ENCODE data around the gene MRPS9.

MRPS9 gene

DNA sequence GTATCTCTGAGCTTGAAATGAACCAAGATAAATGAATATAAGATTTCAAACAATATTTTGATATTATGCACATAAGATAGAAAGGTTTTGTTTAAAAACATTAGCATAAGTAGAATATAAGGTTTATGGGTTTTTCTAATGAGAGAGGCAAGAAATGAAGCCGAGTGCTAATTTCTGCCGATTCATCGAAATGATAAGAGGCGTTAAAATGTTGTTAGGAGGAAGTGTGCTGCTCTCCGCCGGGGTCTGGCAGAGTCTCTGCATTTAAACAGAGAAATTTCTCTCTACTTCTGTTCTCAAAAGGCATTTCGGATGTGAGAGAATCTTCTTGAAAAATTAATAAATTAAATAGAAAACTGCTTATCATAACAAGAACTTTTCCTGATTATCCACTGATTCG lies 83.6 kb downstream of the MRPS9 start:
- CTCF ChIA-PET = no interaction called here
- DNase-seq (ENCODE audit: low spot score) = no peak
- H3K27ac ChIP-seq = no peak overlapping the region
- POLR2A ChIA-PET (ENCODE audit: low non-redundant PET) = no interaction called here
- TF ChIP-seq, protein P1, sequence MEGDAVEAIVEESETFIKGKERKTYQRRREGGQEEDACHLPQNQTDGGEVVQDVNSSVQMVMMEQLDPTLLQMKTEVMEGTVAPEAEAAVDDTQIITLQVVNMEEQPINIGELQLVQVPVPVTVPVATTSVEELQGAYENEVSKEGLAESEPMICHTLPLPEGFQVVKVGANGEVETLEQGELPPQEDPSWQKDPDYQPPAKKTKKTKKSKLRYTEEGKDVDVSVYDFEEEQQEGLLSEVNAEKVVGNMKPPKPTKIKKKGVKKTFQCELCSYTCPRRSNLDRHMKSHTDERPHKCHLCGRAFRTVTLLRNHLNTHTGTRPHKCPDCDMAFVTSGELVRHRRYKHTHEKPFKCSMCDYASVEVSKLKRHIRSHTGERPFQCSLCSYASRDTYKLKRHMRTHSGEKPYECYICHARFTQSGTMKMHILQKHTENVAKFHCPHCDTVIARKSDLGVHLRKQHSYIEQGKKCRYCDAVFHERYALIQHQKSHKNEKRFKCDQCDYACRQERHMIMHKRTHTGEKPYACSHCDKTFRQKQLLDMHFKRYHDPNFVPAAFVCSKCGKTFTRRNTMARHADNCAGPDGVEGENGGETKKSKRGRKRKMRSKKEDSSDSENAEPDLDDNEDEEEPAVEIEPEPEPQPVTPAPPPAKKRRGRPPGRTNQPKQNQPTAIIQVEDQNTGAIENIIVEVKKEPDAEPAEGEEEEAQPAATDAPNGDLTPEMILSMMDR (conservative IDR thresholded peaks at IDR 0.05; ENCODE audit: low read depth) = no peak

DNA sequence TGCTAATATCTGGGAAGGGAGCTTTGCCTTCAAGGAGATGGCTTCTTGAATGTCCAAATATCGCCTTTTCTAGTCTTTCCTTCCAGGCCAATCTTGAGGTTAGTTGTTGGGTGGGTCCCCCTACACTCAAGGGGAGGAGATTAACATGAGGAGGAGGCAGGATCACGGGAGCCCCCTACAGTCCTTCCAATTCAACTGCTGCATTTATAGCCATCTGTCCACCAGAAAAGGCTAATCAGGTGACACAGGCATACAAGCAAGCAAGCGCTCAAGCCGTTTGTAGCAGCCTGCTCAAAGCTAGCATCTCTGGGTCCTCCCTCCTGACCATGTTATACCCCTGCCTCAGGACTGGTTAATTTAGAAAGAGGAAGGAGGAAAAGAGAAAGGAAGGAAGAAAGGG lies 87.6 kb downstream of the MRPS9 start:
- DNase-seq (ENCODE audit: low spot score) = no peak
- ChIA-PET POLR2A (ENCODE audit: low non-redundant PET) (no interaction called here), CTCF (no interaction called here)
- H3K27ac ChIP-seq = no peak overlapping the region
- TF ChIP-seq, protein P1 (conservative IDR thresholded peaks at IDR 0.05; ENCODE audit: low read depth) = no peak

DNA sequence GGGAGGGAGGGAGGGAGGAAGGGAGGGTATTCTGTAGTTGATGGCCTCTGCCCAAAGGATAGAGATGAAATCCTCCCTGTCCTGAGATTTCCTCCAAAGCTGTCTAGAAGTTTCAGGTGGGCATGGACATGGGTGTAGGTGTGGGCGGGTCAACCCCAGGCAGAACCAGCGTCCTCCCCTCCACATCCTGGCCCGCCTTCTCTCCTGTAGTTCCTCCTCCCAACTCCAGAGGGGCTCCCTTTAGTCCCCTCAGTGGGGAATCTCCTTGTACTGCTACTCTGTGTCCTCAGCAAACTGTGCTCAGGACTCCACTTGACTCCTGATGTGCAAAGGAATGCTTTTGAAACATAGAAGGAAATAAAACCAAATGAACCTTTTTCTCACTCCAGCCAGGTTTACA lies 88.1 kb downstream of the MRPS9 start:
- TF ChIP-seq, protein P1 (conservative IDR thresholded peaks at IDR 0.05; ENCODE audit: low read depth) = no peak
- no peak for DNase-seq (ENCODE audit: low spot score)
- ChIA-PET CTCF (interaction anchor here (0.9 kb wide), 1 partner anchor 24 kb away, joined by 4 read pairs; no protein-coding TSS in a partner anchor), POLR2A (ENCODE audit: low non-redundant PET) (no interaction called here)
- H3K27ac ChIP-seq = no peak overlapping the region

DNA sequence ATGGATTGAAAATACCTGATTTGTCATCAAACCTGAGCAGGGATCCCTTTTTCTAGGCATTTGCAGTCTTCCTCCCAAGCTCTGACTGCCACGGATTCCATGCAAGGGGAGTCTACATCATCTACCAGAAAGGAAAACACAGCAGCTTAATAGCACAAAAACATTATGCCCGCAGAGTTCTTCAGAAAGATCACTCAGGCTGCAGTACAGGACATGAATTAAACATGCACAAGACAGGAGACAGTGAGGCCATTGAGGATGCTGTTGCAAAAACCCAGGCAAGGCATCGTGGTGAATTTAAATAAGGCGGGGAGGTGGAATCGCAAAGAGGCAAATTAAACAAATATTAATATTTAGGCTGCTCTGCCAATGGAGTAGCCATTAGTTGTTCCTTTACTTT lies 88.5 kb downstream of the MRPS9 start:
- TF ChIP-seq, protein P1 (conservative IDR thresholded peaks at IDR 0.05; ENCODE audit: low read depth) = no peak
- H3K27ac ChIP-seq = no peak overlapping the region
- no peak for DNase-seq (ENCODE audit: low spot score)
- POLR2A ChIA-PET (ENCODE audit: low non-redundant PET) = no interaction called here
- CTCF ChIA-PET = interaction anchor here (0.9 kb wide), 1 partner anchor 24 kb away, joined by 4 read pairs; no protein-coding TSS in a partner anchor

DNA sequence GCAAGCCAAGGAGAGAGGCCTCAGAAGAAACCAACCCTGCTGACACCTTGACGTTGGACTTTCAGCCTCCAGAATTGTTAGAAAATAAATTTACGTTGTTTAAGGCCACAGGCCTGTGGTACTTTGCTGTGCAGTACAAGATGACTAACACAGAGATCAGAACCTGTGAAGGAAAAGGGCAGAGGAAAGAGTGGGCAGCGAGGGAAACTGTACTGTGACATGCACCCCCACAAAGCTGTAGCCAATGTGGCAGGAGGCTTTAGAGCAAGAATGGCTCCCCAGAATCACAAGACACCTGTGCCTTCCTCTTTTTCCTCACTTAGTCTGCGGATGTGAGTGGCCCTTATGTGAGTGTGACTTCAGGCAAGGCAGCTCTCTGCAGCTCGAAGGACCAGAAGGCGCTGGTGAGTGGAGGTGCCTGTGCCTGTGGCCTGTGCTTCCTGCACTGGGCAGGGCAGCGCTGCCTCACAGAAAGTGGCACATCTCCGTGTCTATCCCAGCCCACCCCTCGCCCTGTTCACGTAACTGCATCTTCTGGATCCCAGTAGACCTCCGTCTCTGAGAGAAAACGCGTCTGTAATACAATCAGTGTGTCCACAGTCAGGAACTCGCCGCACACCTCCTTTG lies 89.5 kb downstream of the MRPS9 start:
- TF ChIP-seq, protein P1 (conservative IDR thresholded peaks at IDR 0.05; ENCODE audit: low read depth) = no peak
- POLR2A ChIA-PET (ENCODE audit: low non-redundant PET) = no interaction called here
- CTCF ChIA-PET = no interaction called here

DNA sequence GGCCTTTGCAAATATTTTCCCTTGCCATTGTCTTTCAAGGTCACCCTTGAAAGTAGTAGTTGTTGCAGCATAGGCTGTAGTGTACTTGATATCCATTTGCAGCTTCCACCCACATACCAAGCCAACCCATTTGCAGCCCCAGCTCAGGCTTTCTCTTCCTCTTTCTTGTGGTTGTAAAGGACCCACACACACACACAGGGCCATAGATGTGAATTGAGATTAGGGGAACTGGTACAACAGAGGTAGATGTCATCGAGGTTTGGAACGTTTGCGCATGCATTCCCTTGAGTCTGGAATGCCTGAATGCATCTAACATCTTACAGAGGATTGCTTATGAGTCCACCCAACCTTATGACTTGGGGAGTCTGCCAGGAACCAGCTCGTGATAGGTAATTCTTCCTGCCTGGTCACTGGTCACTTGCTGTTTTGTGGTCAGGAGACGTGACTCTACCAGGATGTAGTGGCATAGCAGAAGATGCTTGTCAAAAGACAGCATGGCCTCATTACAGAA lies 91.9 kb downstream of the MRPS9 start:
- CTCF ChIA-PET = no interaction called here
- DNase-seq (ENCODE audit: low spot score) = no peak
- TF ChIP-seq, protein P1 (conservative IDR thresholded peaks at IDR 0.05; ENCODE audit: low read depth) = no peak
- H3K27ac ChIP-seq = no peak overlapping the region
- POLR2A ChIA-PET (ENCODE audit: low non-redundant PET) = no interaction called here

More for the DNA sequence above, 89.5 kb downstream of the MRPS9 start:
- DNase-seq (ENCODE audit: low spot score) = no peak
- H3K27ac ChIP-seq = no peak overlapping the region
